NK-92 treated with Interleukin-12 subunit alpha and Interleukin-12 subunit beta, amount 100 ng/mL, for 24 hours (cell line): Measurements from ENCODE around the gene ST3GAL2.
"Not testable (repeated sequence)": the region's sequence is repeated elsewhere in the genome, so short reads cannot be mapped to it uniquely, and the experiment has no call there.

Experiments
- DNase-seq: peaks from one replicate; lab custom pipeline; 2025; lab: John Stamatoyannopoulos, UW

The ST3GAL2 gene

DNA sequence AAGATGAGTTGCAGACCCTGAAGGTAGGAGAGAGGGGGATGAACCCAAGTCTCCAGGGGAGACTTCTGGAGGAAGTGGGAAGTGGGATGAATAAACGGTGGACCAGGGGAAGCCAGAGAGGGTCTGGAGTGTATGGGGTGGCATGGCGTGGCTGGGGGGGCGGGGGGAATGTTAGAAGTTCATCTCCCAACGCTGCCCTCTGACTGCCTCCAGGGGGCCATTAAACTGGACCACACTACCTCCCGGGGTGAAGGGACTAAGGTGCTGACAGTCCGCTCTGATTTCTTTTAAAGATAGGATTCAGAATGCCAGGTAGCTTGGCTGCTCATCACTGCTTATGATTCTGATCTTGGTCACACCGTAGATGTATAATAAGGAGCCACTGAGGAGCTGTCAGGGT is 21.2 kb downstream of the ST3GAL2 start:
- no peak for DNase-seq

DNA sequence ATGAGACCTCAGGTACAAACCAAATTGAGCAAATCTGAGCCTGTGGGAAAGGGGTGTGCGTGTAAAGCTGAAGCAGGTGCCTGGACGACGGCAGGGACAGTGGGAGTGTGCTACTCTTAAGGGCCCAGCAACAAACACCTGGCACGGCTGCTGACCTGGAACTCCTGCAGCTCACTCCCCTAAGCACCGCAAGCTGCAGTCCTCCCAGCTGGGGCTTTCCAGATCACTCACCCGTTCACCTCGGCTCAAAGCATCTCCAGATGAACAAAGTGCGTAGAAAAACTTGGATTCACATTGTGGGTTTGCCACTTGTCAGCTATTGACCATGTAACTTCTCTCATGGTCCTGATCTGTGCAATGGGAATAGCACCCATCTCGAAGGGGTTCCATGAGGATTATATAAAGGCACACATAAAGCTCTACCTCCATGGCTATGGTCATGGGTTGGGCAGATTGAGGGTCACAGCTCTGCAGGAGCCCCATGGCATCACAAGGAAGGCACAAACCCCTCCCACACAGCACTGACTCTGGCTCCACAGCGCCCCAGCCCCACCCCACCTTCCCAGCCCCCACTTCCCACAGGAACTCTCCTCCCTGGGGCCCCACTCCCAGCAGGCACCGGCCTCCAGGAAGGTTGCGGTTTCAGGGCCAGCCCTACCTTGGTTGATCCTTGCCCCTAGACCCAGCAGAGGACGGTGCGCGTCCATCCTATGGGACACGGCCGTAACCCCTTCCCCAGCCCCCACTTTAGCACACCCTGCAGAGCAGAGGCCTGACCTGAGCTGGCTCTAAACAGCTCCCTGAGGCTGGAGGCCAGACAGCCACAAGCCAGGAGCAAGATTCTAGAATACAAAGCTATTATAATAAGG is 21.9 kb downstream of the ST3GAL2 start:
- no peak for DNase-seq

GRCh38 chr16:70413572-70413971 is 25.3 kb downstream of the ST3GAL2 start:
- not testable (repeated sequence) for DNase-seq

- DNase-seq: no peak
Measured at GRCh38 chr16:70412385-70412784, 26.5 kb downstream of the ST3GAL2 start.

GRCh38 chr16:70410734-70411133 is 28.2 kb downstream of the ST3GAL2 start:
- no peak for DNase-seq

DNA sequence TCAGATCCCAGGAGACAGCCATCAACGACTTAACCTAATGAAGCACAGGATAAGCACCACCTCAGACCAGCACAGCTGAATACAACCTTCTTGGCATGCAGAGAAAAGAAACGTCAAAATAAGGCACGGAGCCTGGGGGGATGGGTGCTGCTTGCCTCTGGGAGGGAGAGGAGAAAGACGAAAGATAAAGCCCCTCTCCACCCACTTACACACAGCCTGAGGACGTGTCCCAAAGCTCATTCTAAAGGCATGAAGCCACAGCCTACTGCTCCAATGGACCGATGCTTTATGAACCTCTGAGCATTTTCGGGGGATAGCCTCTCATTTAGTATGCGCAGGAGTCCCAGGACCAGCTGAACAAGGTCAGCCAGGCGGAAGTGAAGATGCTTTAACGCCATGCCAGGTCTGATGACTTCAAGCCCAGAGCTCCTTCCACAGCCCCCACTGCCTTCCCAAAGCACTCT is 31.1 kb downstream of the ST3GAL2 start:
- no peak for DNase-seq

- not testable (repeated sequence) for DNase-seq
Measured at GRCh38 chr16:70406104-70406503, 32.8 kb downstream of the ST3GAL2 start.

- DNase-seq: peak; percentile 36
Measured at GRCh38 chr16:70402916-70403659, 35.8 kb downstream of the ST3GAL2 start.

GRCh38 chr16:70399951-70400350 is 38.9 kb downstream of the ST3GAL2 start:
- no peak for DNase-seq

GRCh38 chr16:70399381-70399780 is 39.5 kb downstream of the ST3GAL2 start:
- no peak for DNase-seq

- no peak for DNase-seq
Measured at GRCh38 chr16:70398177-70398743, 40.6 kb downstream of the ST3GAL2 start.

DNA sequence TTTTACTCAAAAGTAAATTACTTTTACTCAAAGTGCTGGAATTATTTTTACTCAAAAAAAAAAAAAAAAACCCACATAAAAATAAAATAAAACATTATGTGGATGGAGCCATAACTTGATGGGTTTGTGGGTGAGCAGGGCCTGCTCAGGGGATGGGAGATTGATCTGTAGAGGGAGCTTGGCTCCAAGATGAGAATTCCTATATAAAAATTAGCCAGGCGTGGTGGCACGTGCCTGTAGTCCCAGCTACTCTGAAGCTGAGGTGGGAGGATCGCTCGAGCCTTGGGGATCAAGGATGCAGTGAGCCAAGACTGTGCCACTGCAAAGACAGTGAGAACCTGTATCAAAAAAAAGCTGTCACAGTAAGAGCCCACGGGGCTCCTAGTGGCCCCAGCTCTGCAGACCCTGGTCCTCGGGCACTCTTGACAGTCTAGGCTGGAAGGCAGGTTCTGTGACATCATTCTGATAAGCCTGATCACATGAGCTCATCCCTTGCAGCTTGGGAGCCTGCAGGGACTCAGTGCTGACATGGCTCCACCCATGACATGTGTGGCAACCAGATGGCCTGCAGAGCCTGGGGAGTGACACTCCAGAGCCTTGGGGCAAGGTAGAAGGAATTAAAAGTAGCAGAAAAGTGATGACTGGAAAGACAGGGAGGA is 42.5 kb downstream of the ST3GAL2 start:
- no peak for DNase-seq

- peak; percentile 21 for DNase-seq
Measured at GRCh38 chr16:70395345-70395901, 43.5 kb downstream of the ST3GAL2 start.

DNA sequence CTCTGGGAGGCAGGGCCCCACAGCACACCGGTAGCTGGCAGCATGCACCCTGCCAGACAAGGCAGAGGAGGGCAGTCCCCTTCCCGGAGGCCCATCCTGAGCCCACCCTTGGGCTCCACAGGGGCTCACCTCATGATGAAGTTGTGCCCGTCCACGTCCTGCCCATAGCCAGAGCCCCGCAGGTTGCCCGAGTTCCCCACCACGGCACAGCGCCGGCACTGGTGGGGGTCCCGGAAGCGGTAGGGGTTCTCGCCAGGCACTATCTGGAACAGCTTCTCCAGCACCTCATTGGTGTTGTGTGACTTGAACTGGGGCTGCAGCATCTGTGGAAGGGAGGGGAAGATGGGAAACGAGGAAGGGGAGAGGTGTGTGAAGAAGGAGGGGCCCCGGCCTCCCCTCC is 44.0 kb downstream of the ST3GAL2 start:
- DNase-seq: no peak

- no peak for DNase-seq
Measured at GRCh38 chr16:70393662-70394061, 45.2 kb downstream of the ST3GAL2 start.

- no peak for DNase-seq
Measured at GRCh38 chr16:70392606-70393005, 46.3 kb downstream of the ST3GAL2 start.

GRCh38 chr16:70391881-70392481 is 46.9 kb downstream of the ST3GAL2 start:
- no peak for DNase-seq

GRCh38 chr16:70391446-70391845 is 47.5 kb downstream of the ST3GAL2 start:
- no peak for DNase-seq

DNA sequence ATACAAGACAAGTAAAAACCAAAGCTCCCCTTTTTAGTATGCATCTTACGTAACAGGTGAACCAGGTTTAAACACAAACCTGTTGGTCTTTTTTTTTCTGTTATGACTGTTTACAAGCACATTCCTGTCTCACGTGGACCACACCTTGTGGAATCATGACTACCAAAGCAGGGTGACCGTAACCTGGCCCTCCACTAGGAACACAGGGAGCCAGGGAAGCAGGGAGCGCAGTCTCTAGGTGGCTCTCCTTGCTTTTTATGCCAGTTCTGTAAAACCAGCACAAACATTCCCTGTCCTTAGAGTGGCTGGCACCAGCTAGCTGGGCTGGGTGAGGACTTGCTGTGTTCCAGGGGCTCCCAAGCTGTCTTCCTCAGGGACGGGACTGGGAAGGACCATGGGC is 48.1 kb downstream of the ST3GAL2 start:
- no peak for DNase-seq

DNA sequence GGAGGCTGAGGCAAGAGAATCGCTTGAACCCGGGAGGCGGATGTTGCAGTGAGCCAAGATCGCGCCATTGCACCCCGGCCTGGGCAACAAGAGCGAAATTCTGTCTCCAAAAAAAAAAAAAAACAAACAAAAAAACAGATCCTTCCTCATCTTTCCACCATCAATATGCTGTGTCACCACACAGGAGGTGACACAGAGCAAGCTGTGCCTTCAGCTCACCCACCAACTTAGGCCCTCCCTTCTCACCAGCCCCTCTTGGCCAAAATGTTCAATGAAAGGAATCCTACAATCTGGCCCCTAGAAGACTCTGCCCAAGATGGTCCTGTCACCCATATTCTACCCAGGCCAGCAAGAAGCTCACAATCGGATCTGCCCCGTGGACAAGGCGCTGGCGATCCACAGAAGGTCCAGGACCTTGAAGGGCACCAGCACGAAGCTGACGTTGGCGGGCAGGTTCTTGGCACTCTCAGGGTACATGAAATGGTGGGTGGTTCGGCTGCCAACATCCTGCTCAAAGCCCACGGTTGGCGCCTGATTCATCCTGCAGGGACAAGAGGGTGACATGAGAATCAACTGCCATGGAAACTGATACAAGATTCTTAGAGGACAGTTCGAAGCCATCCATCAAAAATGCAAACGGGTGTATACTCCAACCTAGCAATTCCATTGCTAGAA is 50.8 kb downstream of the ST3GAL2 start:
- no peak for DNase-seq
